ENCODE data around the gene NRIP2.

GRCh38 chr12:2823483-2823882 is 11.4 kb downstream of the NRIP2 start:
- TF ChIP-seq CTCF (IDR thresholded peaks at IDR 0.05) (no peak), POLR2A (IDR thresholded peaks at IDR 0.05) (no peak), EP300 (IDR thresholded peaks at IDR 0.05) (peak in 1 of 2 donors; percentile 14)

Measured in tibial nerve (tissue), 4 donors.